GM12878 (cell line): ENCODE measurements around the gene TYW1B. TPM values are rescaled to one million over a fixed set of nuclear protein-coding genes. Genes with fewer than 3 reads are reported as not detected.

ENCODE experiments used
- CHD2 ChIP-seq: IDR thresholded peaks from 2 replicates; pipeline ENCODE4 v1.6.1; 2011; ENCODE audit warnings: low read depth, low read length, improper control_type of control experiment, borderline replicate concordance
- CREB1 ChIP-seq: IDR thresholded peaks from 2 replicates; pipeline ENCODE4 v1.6.1; 2012; ENCODE audit warnings: low read depth, mild to moderate bottlenecking, inconsistent platforms
- CREM ChIP-seq: IDR thresholded peaks from 2 replicates; pipeline ENCODE4 v1.6.1; 2014; ENCODE audit warnings: antibody characterized with exemption, low read depth
- DPF2 ChIP-seq: fragments of 450-650 bp; IDR thresholded peaks from 2 replicates; pipeline ENCODE4 v1.6.1; 2017; ENCODE audit warnings: mild to moderate bottlenecking
- GABPA ChIP-seq: IDR thresholded peaks from 2 replicates; pipeline ENCODE4 v1.6.1; 2014; ENCODE audit warnings: antibody characterized with exemption, low read depth, mild to moderate bottlenecking, inconsistent platforms
- MXI1 ChIP-seq: fragments of 150-350 bp; IDR thresholded peaks from 2 replicates; pipeline ENCODE4 v1.6.1; 2011; ENCODE audit warnings: low read depth, mild to moderate bottlenecking, inconsistent platforms, low read length, improper control_type of control experiment
- NFYB ChIP-seq: IDR thresholded peaks from 2 replicates; pipeline ENCODE4 v1.6.1; 2011; ENCODE audit warnings: low read depth, mild to moderate bottlenecking, low read length, improper control_type of control experiment, moderate library complexity; ENCODE audit not compliant: insufficient read depth
- PML ChIP-seq: IDR thresholded peaks from 2 replicates; pipeline ENCODE4 v1.6.1; 2012; ENCODE audit warnings: low read length, inconsistent platforms
- POLR2A ChIP-seq: IDR thresholded peaks from 2 replicates; pipeline ENCODE4 v1.6.1; 2011; ENCODE audit warnings: low read depth, mild to moderate bottlenecking, low read length
- POU2F2 ChIP-seq: IDR thresholded peaks from 3 replicates; pipeline ENCODE4 v1.6.1; 2011; ENCODE audit warnings: low read depth, mild to moderate bottlenecking, low read length, borderline replicate concordance
- RFX5 ChIP-seq: IDR thresholded peaks from 2 replicates; pipeline ENCODE4 v1.6.1; 2011; ENCODE audit warnings: low read depth, low read length, improper control_type of control experiment
- SMAD5 ChIP-seq: IDR thresholded peaks from 2 replicates; pipeline ENCODE4 v1.6.1; 2016; ENCODE audit warnings: antibody characterized with exemption, low read depth
- SRF ChIP-seq, 2 experiments: IDR thresholded peaks; 2 replicates each; pipeline ENCODE4 v1.6.1; 2011; ENCODE audit warnings: low read depth in 2 of 2, low read length in 2 of 2, mild to moderate bottlenecking in 1 of 2, moderate library complexity in 1 of 2
- YY1 ChIP-seq: IDR thresholded peaks from 2 replicates; pipeline ENCODE4 v1.6.1; 2011; ENCODE audit warnings: low read depth, mild to moderate bottlenecking, low read length
- ZNF384 ChIP-seq: IDR thresholded peaks from 2 replicates; pipeline ENCODE4 v1.6.1; 2012; ENCODE audit warnings: low read depth, mild to moderate bottlenecking, low read length, improper control_type of control experiment, borderline replicate concordance
- polyA plus RNA-seq, 11 experiments: library from polyadenylated mRNA; depleted of rRNA in 4 of 11; unstranded in 6 of 11; stranded (reverse) in 5 of 11; fragments of >200 nt; fragmentation: Nextera tagmentation in 4 of 11; fragmentation: Illumina TruSeq in 1 of 11; extraction: Ambion mirVana in 4 of 11; extraction: Trizol in 1 of 11; gene quantifications; 1 replicate in 1 of 11; 2 replicates in 10 of 11; pipeline versions ENCODE4 v1.2.1 to v1.2.3, GENCODE V29; 2011 to 2016; ENCODE audit warnings: inconsistent platforms in 2 of 11, missing spikeins in 2 of 11, low read depth in 1 of 11
- total RNA-seq, 4 experiments: library from RNA; depleted of rRNA in 3 of 4; stranded (reverse); fragments of >200 nt in 3 of 4; fragmentation: Illumina TruSeq in 1 of 4; extraction: Trizol in 1 of 4; gene quantifications; 2 replicates each; pipeline versions ENCODE4 v1.2.1 to v1.2.3, GENCODE V29; 2013 to 2021
- TF ChIP-seq, protein P1 (sequence below): fragments of 450-650 bp; conservative IDR thresholded peaks from 2 replicates; pipeline ENCODE4 v1.6.1; 2017; ENCODE audit warnings: mild to moderate bottlenecking, moderate library complexity
- TF ChIP-seq, protein P2 (sequence below): IDR thresholded peaks from 2 replicates; pipeline ENCODE4 v1.6.1; 2012; ENCODE audit warnings: low read depth, low read length, improper control_type of control experiment
- TF ChIP-seq, protein P3 (sequence below): fragments of 450-650 bp; IDR thresholded peaks from 2 replicates; pipeline ENCODE4 v1.6.1; 2016; ENCODE audit warnings: mild to moderate bottlenecking
- TF ChIP-seq, protein P4 (sequence below): fragments of 150-350 bp; IDR thresholded peaks from 2 replicates; pipeline ENCODE4 v1.6.1; 2016; ENCODE audit warnings: low read depth, low read length
- TF ChIP-seq, protein P5 (sequence below): IDR thresholded peaks from 2 replicates; pipeline ENCODE4 v1.6.1; 2011; ENCODE audit warnings: mild to moderate bottlenecking, low read depth, low read length, moderate library complexity; ENCODE audit not compliant: insufficient replicate concordance

The TYW1B gene
- total and polyA plus RNA-seq, 10 of the 15 experiments (the other 5 are each of a cell fraction or from before 2014, with no cell fraction given) = 3.5 to 6.6 (median 5.3) TPM

DNA sequence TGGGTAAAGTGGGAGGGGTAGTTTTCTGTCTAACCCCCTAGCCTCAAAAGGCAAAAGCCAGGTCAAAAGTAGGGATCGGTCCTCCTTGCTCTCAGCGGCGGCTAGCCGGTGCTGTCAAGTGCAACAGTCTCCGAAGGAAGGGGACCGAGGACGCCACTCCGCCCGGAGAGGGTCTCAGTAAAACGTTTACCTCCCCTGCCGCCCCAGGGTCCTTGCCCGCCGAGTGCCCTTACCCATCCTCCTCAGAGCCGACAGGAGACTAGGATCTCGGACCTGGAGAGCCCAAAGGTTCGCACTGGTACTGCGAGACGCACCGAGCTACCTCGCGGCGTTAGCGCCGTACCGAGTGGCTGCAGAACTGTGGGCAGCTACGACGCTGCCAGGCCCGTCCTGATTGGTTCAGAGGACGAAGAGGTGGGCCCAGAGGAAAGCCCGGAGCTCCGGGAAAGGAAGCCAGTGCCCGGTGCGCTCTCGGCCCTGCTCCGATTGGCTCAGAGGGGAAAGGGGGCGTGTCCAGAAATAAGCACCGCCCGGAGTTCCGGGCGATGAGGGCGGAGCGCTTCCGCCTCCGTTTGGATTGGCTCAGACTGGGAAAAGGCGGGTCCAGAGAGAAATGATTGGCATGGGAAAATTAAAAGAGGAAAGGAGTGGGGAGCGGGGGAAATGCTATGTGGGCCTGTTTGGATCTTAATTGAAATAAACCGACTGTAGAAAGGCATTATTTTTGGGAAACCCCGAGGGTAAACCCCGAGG is at the start of gene TYW1B (continued):
- TF ChIP-seq, protein P1, sequence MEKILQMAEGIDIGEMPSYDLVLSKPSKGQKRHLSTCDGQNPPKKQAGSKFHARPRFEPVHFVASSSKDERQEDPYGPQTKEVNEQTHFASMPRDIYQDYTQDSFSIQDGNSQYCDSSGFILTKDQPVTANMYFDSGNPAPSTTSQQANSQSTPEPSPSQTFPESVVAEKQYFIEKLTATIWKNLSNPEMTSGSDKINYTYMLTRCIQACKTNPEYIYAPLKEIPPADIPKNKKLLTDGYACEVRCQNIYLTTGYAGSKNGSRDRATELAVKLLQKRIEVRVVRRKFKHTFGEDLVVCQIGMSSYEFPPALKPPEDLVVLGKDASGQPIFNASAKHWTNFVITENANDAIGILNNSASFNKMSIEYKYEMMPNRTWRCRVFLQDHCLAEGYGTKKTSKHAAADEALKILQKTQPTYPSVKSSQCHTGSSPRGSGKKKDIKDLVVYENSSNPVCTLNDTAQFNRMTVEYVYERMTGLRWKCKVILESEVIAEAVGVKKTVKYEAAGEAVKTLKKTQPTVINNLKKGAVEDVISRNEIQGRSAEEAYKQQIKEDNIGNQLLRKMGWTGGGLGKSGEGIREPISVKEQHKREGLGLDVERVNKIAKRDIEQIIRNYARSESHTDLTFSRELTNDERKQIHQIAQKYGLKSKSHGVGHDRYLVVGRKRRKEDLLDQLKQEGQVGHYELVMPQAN = peak; percentile 88
- TF ChIP-seq NFYB = peak; percentile 82
- peak; percentile 35; the same call in 1 of the 2 replicates for TF ChIP-seq DPF2
- 0 out of 2 replicates have a peak, but pooled peaks have one; percentile 4 for TF ChIP-seq ZNF384
- TF ChIP-seq, protein P2, sequence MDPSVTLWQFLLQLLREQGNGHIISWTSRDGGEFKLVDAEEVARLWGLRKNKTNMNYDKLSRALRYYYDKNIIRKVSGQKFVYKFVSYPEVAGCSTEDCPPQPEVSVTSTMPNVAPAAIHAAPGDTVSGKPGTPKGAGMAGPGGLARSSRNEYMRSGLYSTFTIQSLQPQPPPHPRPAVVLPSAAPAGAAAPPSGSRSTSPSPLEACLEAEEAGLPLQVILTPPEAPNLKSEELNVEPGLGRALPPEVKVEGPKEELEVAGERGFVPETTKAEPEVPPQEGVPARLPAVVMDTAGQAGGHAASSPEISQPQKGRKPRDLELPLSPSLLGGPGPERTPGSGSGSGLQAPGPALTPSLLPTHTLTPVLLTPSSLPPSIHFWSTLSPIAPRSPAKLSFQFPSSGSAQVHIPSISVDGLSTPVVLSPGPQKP = peak; percentile 58; the same call in 1 of the 2 replicates
- TF ChIP-seq, protein P3, sequence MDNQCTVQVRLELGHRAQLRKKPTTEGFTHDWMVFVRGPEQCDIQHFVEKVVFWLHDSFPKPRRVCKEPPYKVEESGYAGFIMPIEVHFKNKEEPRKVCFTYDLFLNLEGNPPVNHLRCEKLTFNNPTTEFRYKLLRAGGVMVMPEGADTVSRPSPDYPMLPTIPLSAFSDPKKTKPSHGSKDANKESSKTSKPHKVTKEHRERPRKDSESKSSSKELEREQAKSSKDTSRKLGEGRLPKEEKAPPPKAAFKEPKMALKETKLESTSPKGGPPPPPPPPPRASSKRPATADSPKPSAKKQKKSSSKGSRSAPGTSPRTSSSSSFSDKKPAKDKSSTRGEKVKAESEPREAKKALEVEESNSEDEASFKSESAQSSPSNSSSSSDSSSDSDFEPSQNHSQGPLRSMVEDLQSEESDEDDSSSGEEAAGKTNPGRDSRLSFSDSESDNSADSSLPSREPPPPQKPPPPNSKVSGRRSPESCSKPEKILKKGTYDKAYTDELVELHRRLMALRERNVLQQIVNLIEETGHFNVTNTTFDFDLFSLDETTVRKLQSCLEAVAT = peak; percentile 23; the same call in 1 of the 2 replicates
- TF ChIP-seq, protein P4, sequence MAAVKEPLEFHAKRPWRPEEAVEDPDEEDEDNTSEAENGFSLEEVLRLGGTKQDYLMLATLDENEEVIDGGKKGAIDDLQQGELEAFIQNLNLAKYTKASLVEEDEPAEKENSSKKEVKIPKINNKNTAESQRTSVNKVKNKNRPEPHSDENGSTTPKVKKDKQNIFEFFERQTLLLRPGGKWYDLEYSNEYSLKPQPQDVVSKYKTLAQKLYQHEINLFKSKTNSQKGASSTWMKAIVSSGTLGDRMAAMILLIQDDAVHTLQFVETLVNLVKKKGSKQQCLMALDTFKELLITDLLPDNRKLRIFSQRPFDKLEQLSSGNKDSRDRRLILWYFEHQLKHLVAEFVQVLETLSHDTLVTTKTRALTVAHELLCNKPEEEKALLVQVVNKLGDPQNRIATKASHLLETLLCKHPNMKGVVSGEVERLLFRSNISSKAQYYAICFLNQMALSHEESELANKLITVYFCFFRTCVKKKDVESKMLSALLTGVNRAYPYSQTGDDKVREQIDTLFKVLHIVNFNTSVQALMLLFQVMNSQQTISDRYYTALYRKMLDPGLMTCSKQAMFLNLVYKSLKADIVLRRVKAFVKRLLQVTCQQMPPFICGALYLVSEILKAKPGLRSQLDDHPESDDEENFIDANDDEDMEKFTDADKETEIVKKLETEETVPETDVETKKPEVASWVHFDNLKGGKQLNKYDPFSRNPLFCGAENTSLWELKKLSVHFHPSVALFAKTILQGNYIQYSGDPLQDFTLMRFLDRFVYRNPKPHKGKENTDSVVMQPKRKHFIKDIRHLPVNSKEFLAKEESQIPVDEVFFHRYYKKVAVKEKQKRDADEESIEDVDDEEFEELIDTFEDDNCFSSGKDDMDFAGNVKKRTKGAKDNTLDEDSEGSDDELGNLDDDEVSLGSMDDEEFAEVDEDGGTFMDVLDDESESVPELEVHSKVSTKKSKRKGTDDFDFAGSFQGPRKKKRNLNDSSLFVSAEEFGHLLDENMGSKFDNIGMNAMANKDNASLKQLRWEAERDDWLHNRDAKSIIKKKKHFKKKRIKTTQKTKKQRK = peak; percentile 68
- TF ChIP-seq, protein P5, sequence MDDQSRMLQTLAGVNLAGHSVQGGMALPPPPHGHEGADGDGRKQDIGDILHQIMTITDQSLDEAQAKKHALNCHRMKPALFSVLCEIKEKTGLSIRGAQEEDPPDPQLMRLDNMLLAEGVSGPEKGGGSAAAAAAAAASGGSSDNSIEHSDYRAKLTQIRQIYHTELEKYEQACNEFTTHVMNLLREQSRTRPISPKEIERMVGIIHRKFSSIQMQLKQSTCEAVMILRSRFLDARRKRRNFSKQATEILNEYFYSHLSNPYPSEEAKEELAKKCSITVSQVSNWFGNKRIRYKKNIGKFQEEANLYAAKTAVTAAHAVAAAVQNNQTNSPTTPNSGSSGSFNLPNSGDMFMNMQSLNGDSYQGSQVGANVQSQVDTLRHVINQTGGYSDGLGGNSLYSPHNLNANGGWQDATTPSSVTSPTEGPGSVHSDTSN = peak; percentile 95
- TF ChIP-seq CREM = peak; percentile 63; the same call in 1 of the 2 replicates
- 0 out of 3 replicates have a peak, but pooled peaks have one; percentile 16 for TF ChIP-seq POU2F2
- 0 out of 2 replicates have a peak, but pooled peaks have one; percentile 54 for TF ChIP-seq PML
- TF ChIP-seq SRF (IDR thresholded peaks at IDR 0.05; ENCODE audit: low read depth in 2 of 2, low read length in 2 of 2) = peak in 1 of 2 experiments; percentile 69; a peak in 2 of 4 replicates
- TF ChIP-seq YY1 = 0 out of 2 replicates have a peak, but pooled peaks have one; percentile 7
- peak; percentile 84 for TF ChIP-seq GABPA
- TF ChIP-seq MXI1 = peak; percentile 81
- peak; percentile 92 for TF ChIP-seq POLR2A
- TF ChIP-seq RFX5 = peak; percentile 65; the same call in 1 of the 2 replicates
- TF ChIP-seq SMAD5 = peak; percentile 86
- peak; percentile 75 for TF ChIP-seq CHD2
- peak; percentile 78 for TF ChIP-seq CREB1
